Sigmoid colon (tissue), 7 donors: ENCODE data around the gene PROSER2. TPM values are rescaled to one million over a fixed set of nuclear protein-coding genes. Genes with fewer than 3 reads are reported as not detected.

Experiments used
- DNase-seq: peaks from one replicate; pipeline ENCODE4 v3.0.0-alpha.2; 2019
- H3K27ac ChIP-seq, 4 donors: fragments of 200-600 bp; sonication (generic); one replicate each; pipeline ENCODE4 v1.5.1; 2016 to 2019; ENCODE audit warnings: mild to moderate bottlenecking in 1 of 4
- H3K27me3 ChIP-seq, 3 donors: fragments of 200-600 bp; sonication (generic); one replicate each; pipeline ENCODE4 v1.5.1; 2019; ENCODE audit warnings: mild to moderate bottlenecking in 1 of 3
- H3K36me3 ChIP-seq, 4 donors: fragments of 200-600 bp; sonication (generic); one replicate each; pipeline ENCODE4 v1.5.1; 2016 to 2019
- H3K4me1 ChIP-seq, 4 donors: fragments of 200-600 bp; sonication (generic); one replicate each; pipeline ENCODE4 v1.5.1; 2017 to 2019
- H3K4me3 ChIP-seq, 4 donors: fragments of 200-600 bp; sonication (generic); one replicate each; pipeline ENCODE4 v1.5.1; 2017 to 2019; ENCODE audit warnings: mild to moderate bottlenecking in 2 of 4, moderate library complexity in 1 of 4
- H3K9me3 ChIP-seq, 4 donors: fragments of 200-600 bp in 3 of 4; sonication (generic) in 3 of 4; one replicate each; pipeline versions ENCODE4 v1.5.1 to v1.6.1; 2013 to 2019
- CTCF ChIP-seq, 4 experiments: fragments of 450-650 bp in 3 of 4; fragments of 200-600 bp in 1 of 4; IDR thresholded peaks; one replicate each; pipeline ENCODE4 v1.5.1; 2016 to 2019; ENCODE audit warnings: antibody characterized with exemption in 4 of 4, mild to moderate bottlenecking in 3 of 4, moderate library complexity in 2 of 4
- EP300 ChIP-seq, 4 donors: sonication (generic); formaldehyde crosslinking; IDR thresholded peaks; one replicate each; pipeline ENCODE4 v1.6.1; 2017; ENCODE audit warnings: antibody characterized with exemption in 4 of 4
- POLR2A ChIP-seq, 2 donors: fragments of 450-650 bp; IDR thresholded peaks; one replicate each; pipeline ENCODE4 v1.6.1; 2016; ENCODE audit warnings: antibody characterized with exemption in 2 of 2, mild to moderate bottlenecking in 2 of 2, moderate library complexity in 2 of 2
- POLR2AphosphoS5 ChIP-seq, 4 donors: sonication (generic); formaldehyde crosslinking; IDR thresholded peaks; one replicate each; pipeline ENCODE4 v1.6.1; 2017; ENCODE audit warnings: antibody characterized with exemption in 4 of 4
- WGBS, 2 donors: extraction: QIAGEN DNeasy Blood & Tissue Kit; methylation state at CpG; one replicate each; pipeline ENCODE4 v1.1.7; 2013; 5-methylcytosine and 5-hydroxymethylcytosine counted together
- intact Hi-C: fragments of 100-400 bp; cut with DNase I; formaldehyde crosslinking; loops from one replicate; pipeline ENCODE4 v1.15.1; 2023
- polyA plus RNA-seq, 3 donors: library from polyadenylated mRNA; stranded (reverse); fragments of 200-250 nt; gene quantifications; one replicate each; pipeline ENCODE4 v1.2.3, GENCODE V29; 2013
- total RNA-seq, 4 donors: library from RNA; depleted of rRNA; stranded (reverse); fragments of >200 nt; gene quantifications; one replicate each; pipeline ENCODE4 v1.1.0, GENCODE V29; 2016
- donor health status: healthy with polysubstance abuse.
- donor health status: Bipolar disorder and iron deficiency.
- donor health status: healthy.

Gene PROSER2
- total and polyA plus RNA-seq, 7 donors: 0.60 to 2.8 (median 1.8) TPM

DNA sequence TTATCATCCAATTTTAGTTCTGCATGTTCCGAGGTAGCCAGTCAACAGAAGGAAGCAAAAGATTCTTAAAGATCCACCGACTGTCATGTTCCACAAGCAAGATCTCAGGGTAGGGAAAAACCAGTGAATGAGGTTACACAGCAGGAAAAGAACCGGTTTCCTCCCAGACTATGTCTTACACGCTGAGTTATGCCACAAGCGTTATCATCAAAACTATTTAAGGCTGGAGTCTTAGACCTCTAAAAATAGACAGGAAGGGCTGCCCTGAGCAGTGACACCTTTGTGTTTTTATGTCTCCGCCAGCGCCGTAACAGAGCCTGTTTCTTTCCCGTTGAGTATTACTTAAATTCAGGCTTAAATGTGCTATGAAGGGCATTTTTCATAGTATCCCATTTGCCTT is 48.3 kb downstream of the PROSER2 start:
- intact Hi-C loops: no loop called here

DNA sequence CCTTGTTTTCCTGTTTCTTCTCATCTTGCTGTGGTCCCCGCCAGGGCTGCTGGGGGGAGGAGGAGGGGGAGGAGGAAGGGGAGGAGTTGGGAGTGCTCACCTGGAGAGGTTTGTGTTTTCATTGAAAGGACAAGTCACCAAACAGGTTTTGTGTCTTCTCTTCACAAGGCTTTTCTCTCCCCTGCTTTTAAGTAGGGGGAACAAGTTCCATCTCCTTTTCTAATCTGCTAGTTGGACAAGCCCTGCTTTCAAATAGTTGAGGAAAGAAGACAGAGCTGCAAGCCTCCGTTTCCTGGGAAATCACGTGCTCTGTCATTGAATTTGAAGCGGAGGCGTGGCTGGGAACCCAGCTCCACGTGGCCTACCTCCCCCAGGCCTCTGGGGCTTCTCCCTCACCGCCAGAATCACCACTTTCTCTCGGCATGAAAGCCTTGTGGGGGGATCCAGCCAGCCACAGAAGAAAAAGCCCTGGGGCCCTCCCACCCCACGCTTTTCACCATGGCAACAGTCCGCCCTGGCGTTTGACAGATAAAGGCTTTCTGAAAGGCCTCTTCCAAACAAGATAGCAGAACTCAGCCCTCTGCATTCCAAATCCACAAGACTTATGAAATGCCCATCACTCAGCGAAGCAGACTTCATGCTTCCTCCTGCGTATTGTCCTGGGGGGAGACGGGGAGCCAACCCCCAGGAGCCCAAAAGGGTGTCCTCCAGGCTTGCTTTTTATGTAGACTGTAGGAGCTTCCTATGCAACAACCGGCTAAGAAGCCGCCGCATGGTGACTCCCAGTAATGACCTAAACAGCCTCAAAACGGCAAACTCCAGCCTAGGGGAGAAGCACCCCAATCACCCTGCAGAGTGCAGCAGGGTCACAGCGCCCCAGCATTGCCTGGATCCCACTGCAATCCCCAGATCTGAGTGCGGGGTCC is 51.7 kb downstream of the PROSER2 start:
- peaks cover 0 to 22% (median 14%) of the 10 kb centered on the region in 4 donors for H3K4me1 ChIP-seq
- no peaks in the 10 kb centered on the region for H3K36me3 ChIP-seq
- H3K27ac ChIP-seq: peak overlapping the region in 1 of 4 donors; percentile 38
- no peaks in the 10 kb centered on the region for H3K9me3 ChIP-seq
- TF ChIP-seq POLR2A (IDR thresholded peaks at IDR 0.05) (no peak), CTCF (IDR thresholded peaks at IDR 0.05) (no peak), EP300 (IDR thresholded peaks at IDR 0.05) (no peak), POLR2AphosphoS5 (IDR thresholded peaks at IDR 0.05) (no peak)
- no peak overlapping the region for H3K4me3 ChIP-seq
- H3K27me3 ChIP-seq: peaks cover 0 to 11% (median 9%) of the 10 kb centered on the region in 3 donors
- peak; percentile 61 for DNase-seq
- WGBS, 2 donors: 37 to 42% methylated on average over 20 of the region's 20 CpGs
- intact Hi-C loops: no loop called here

More for the DNA sequence above, 48.3 kb downstream of the PROSER2 start:
- DNase-seq: peak; percentile 12
- peaks cover 0 to 27% (median 20%) of the 10 kb centered on the region in 4 donors for H3K4me1 ChIP-seq
- no peaks in the 10 kb centered on the region for H3K9me3 ChIP-seq
- H3K4me3 ChIP-seq: no peak overlapping the region
- no peak overlapping the region for H3K27ac ChIP-seq
- TF ChIP-seq EP300 (IDR thresholded peaks at IDR 0.05) (no peak), CTCF (IDR thresholded peaks at IDR 0.05) (no peak), POLR2AphosphoS5 (IDR thresholded peaks at IDR 0.05) (no peak), POLR2A (IDR thresholded peaks at IDR 0.05) (no peak)
- H3K27me3 ChIP-seq: peaks cover 0 to 29% (median 20%) of the 10 kb centered on the region in 3 donors
- H3K36me3 ChIP-seq: no peaks in the 10 kb centered on the region
- WGBS, 2 donors: 50 to 81% methylated on average over 9 of the region's 9 CpGs

DNA sequence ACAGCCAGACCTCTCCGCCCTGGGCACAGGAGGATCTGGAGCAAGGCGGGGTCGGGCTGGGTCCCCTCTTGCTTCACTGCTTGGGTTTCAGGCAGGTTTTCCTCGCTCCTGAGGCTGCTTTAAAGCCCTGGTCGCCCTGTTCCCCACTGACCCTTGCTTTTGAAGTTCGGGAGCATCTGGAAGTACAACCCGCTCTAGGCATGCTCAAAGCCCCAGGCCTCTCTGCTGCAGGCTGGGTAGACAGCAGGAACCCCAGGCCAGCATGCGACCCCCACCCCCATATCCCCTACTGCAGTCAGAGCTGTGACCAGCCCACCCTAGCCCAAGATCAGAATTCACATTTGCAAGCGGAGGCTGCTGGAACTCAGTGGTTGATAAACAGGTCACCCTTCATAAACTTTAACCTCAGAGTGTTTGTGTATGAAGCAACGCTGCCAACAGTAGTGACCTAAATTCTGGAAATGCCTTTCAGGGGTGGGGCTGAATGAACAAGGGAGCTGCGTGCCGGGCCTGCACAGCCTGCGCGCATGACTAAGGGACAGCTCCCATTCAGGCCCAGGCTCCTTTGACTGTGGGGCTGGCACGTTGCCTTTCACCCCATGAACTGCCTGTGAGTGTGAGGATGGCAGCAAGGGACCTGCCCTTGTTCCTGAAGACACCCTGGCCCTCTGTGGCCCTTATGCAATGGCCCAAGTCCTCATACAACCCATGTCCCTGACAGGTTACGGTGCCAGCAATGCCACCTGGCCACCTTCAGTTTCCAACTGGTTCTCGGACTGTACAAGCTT is 52.5 kb downstream of the PROSER2 start:
- peaks cover 0 to 6% (median under 1%) of the 10 kb centered on the region in 3 donors for H3K27me3 ChIP-seq
- WGBS, 2 donors: 29 to 68% methylated on average over 17 of the region's 17 CpGs
- H3K9me3 ChIP-seq: no peaks in the 10 kb centered on the region
- DNase-seq: peak; percentile 83
- intact Hi-C loops: no loop called here
- H3K4me1 ChIP-seq: peaks cover 0 to 16% (median 8%) of the 10 kb centered on the region in 4 donors
- H3K27ac ChIP-seq: peak overlapping the region in 1 of 4 donors; percentile 52
- TF ChIP-seq EP300 (IDR thresholded peaks at IDR 0.05) (no peak), POLR2AphosphoS5 (IDR thresholded peaks at IDR 0.05) (no peak), CTCF (IDR thresholded peaks at IDR 0.05) (no peak), POLR2A (IDR thresholded peaks at IDR 0.05) (no peak)
- no peaks in the 10 kb centered on the region for H3K36me3 ChIP-seq
- no peak overlapping the region for H3K4me3 ChIP-seq

GRCh38 chr10:11876324-11876723 is 53.2 kb downstream of the PROSER2 start:
- intact Hi-C loops: no loop called here
- Histone ChIP-seq H3K4me1 (peaks cover 0 to 16% (median 8%) of the 10 kb centered on the region in 4 donors), H3K36me3 (no peaks in the 10 kb centered on the region), H3K27me3 (peaks cover 0 to 1% (median 0%) of the 10 kb centered on the region in 3 donors), H3K27ac (peak overlapping the region in 1 of 4 donors; percentile 52), H3K4me3 (no peak overlapping the region), H3K9me3 (no peaks in the 10 kb centered on the region)
- DNase-seq: peak; percentile 26
- TF ChIP-seq POLR2AphosphoS5 (IDR thresholded peaks at IDR 0.05) (no peak), CTCF (IDR thresholded peaks at IDR 0.05) (no peak), EP300 (IDR thresholded peaks at IDR 0.05) (no peak), POLR2A (IDR thresholded peaks at IDR 0.05) (no peak)
- WGBS, 2 donors: 86 to 92% methylated on average over 6 of the region's 6 CpGs
